Medulla oblongata (tissue), 1 donor: ENCODE measurements around the gene PEX5.
"Not testable (repeated sequence)": the region's sequence is repeated elsewhere in the genome, so short reads cannot be mapped to it uniquely, and the experiment has no call there.

Source experiments
- DNase-seq: peaks from one replicate; pipeline ENCODE4 v3.0.0-alpha.2; 2015; ENCODE audit errors: extremely low spot score

Gene PEX5

DNA sequence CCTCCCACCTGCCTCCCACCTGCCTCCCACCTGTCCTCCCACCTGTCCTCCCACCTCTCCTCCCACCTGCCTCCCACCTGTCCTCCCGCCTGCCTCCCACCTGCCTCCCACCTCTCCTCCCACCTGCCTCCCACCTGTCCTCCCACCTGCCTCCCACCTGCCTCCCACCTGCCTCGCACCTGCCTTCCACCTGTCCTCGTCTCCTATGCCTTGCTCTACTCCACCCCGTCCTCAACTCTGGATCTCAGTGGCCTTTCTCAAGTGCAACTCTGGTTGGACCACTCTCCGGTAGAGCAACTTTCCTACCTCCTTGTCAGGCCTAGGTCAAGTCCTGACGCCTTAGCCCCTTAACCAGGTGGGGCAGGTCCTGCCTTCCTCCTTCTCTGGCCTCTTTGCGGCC is 29.3 kb upstream of the PEX5 start:
- DNase-seq = no peak

DNA sequence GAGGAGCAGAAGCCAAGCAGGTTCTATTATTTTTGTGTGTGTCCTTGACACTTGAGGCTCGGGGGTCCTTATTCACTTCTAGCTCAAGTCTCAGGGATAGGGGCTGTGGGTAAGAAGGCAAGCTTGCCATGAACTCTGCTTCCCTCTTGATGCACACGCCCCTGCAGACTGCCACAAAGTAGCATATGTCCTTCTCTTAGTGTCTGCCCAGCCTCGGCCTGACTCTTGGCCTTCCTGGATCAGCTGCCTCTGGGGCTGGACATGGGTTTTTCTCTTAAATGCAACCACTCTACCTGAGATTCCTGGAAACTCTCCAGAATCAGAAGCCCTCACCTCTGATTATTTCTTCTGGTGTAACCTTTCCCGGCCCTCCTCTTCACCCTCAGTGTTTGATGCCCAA is 28.2 kb upstream of the PEX5 start:
- no peak for DNase-seq

DNA sequence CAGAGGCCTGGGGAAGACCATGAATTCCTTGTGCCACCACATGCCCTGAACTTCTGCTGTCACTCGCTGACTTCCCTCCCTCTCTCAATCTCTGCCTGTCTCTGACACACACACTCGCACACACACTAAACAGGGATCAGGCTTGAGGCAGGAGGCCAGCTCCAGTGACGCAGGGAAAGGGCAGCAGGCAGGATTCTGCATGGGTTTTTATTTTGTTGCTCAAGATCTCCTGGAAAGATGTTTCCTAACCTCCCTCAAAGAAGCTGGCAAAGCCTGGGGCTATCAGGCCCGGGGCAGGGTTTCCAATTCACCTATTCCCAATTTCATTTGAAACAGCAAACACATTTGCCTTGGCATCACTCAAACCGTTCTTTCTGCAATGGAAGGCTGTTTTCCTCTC is 27.7 kb upstream of the PEX5 start:
- no peak for DNase-seq

DNA sequence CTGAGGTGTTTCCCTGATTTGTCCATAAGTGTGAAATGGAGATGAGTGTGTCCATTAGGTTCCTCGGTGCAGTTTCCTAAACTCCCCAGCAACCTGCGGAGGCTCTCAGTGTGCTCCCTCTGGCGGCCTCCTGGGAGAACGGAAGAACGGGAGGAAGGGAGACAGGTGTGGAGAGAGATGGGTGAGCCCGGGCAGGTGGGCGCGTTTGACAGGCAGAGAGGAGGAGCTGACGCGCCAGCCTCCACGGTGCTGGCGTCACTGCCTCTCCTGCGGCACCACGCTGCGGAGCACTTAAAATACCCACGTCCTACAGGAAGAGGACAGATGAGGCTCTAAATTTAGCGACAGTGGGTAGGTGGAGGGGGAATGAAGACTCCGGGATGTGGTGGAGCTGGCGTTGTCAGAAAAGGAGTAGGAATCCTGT is 26.8 kb upstream of the PEX5 start:
- no peak for DNase-seq

DNA sequence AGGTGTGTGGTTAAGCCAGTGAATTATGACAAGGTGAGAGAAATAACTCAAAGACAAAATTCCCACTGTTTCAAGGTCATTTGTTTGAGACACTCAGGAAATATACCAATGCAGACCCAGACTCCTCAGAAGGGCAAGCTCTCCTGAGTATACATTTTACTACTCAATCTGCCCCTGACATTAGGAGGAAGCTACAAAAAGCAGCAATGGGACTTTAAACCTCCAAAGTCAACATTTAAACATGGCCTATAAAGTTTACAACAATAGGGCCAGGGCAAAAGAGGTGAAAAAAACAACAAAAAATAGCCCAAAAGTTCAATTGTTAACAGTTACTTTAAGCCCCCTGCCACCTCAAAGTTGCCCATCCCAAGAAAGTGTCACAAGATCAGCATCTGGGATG is 19.5 kb upstream of the PEX5 start:
- no peak for DNase-seq

DNA sequence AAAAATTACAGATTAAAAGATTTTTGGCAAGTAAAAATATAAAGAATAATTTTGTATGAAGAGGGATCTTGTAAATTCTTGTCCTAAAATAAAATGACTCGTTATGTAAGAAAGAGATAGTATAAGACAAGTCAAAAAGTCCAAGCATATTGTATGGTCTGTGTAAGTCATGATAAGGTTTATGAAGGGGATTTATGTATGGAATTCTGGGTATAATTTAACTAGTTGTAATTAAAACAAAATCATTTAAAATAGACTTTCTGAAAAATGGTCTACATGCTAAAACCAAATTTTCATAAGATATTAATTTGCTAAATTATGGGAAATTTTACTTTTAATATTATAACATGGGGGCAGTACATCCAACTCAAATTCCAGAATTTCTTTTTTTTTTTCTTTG is 17.6 kb upstream of the PEX5 start:
- DNase-seq = no peak

DNA sequence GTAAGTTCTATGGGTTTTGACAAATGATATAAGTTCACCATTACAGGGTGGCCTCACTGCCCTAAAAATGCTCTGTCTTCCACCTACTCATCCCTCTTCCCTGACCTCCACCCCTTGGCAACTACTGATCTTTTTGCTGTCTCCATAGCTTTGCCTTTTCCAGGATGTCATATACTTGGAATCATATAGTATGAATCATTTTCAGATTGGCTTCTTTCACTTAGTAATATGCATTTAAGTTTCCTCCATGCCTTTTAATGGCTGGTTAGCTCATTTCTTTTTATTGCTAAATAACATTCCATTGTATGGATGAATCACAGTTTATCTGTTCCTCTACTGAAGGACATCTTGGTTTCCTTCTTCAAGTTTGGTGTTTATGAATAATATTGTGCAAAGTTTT is 14.0 kb upstream of the PEX5 start:
- DNase-seq = no peak

DNA sequence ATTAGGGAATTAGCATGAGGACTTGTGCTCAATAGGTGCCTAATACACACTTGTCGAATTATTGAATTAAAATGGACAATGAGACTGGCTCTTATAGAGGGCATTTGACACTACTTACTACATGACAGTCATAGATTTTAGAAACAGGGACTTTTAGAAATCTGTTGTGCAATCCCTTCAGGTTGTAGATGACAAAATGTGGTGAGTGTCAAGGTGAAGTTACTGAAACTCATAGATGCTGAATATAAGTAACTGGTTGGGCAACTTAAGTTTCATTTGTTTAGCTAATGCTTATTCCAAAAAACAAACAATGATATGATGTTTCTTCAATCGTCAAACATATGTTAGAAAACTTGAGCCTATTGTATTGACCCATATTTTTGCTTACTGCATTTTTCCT is 12.9 kb upstream of the PEX5 start:
- DNase-seq = no peak

DNA sequence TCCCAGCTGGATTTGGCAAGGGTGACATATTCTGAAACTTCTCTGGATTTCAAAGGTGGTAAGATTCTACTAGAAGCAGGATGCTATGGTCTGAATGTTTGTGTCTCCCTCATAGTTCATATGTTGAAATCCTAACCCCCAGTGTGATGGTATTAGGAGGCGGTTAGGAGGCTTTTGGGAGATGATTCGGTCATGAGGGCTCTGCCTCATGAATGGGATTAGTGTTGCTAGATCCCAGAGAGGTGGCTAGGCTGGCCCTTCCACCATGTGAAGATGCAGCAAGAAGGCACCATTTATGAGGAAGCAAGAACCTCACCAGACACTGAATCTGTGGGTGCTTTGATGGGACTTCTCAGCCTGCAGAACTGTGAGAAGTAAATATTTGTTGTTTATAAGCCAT is 11.0 kb upstream of the PEX5 start:
- DNase-seq = no peak

DNA sequence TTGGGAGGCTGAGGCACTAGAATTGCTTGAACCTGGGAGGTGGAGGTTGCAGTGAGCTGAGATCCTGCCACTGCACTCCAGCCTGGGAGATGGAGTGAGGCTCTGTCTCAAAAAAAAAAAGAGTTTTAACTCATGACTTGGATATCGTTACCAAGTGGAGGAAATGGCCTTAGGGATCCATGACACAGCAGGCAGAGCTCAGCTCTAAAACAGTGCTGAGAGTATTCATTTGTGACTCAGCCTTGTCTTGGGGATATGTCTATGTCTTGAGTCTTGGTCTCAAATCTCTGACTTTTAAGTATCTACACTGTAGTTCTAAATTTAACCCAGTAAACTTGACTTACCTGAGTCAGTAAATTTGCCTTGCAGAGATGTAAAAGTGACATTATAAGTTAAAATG is 8.8 kb upstream of the PEX5 start:
- no peak for DNase-seq

DNA sequence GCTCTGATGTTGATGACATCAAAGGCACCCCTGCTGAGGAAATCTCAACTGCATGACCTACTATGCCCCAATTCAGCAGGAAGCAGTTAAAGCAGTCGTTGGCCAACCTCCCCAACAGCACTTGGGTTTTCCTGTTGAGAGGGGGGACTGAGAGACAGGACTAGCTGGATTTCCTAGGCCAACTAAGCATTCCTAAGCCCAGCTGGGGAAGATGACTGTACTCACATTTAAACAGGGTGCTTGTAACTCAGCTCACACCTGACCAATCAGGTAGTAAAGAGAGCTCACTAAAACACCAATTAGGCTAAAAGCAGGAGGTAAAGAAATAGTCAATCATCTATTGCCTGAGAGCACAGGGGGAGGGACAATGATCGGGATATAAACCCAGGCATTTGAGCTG is 3.4 kb upstream of the PEX5 start:
- not testable (repeated sequence) for DNase-seq

DNA sequence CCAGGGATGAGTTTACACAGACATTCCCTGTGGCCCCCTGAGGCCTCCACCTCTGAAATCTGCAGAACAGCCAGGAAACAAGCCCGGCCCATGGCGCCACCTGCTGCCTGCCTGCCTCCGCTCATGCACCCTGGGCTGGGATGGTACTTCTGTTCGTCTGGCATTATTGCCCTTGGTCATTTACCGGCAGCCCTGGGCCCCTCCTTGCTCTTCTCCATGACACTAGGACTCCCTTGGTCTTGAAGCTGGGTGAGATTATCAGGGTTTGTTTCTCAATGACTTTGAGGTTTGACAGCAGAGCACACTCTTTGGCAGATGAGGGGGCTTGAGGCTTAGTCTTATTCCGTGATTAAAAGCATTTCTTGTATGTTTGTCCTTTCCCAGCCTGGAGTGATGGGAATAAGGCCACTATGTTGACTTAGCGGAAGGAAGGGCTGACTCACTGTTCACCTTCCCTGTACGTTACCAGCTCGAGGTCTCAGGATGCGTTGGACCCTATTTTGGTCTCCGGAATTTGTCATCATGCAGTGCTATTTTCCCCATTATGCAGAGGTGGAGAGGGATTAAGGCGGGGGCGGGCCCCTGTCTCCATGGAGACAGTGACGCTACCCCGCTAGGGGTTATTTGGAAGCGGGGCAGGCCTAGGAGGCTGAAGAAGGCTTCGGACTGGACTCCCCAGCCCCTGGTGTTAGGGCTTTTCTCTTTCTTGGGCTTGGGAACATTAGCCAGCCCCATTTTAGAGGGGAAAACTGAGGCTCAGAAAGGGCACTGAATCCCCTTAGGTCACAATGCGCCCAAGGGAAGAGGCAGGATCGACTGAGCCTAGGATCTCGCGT is 706 bp upstream of the PEX5 start:
- DNase-seq = peak; percentile 65

DNA sequence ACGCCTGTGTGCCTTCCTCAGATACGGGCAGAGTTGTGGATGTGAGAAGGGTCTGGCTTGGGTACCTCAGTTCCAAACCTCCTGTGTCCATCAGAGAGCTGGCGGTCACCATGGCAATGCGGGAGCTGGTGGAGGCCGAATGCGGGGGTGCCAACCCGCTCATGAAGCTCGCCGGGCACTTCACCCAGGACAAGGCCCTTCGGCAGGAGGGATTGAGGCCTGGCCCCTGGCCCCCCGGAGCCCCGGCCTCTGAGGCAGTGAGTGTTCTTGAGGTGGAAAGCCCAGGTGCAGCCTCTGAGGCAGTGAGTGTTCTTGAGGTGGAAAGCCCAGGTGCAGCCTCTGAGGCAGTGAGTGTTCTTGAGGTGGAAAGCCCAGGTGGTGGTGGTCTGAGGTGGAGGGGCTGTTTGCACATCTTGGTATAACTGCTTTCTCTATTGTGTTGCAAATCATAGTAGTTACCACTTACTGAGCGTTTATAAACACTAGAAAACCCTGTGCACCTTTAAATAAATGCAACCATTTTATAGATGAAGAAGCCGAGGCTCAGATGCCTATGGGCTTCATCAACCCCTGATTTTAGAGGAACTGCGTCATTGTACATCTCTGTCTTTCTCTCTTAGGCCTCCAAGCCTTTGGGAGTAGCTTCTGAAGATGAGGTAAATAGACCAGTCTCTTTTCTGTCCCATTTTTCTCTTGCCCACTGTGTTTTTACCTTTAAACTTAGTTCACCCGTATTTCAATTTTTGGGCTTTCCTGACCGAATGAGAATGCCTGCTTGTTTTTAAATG is 976 bp downstream of the PEX5 start:
- DNase-seq = peak; percentile 22

DNA sequence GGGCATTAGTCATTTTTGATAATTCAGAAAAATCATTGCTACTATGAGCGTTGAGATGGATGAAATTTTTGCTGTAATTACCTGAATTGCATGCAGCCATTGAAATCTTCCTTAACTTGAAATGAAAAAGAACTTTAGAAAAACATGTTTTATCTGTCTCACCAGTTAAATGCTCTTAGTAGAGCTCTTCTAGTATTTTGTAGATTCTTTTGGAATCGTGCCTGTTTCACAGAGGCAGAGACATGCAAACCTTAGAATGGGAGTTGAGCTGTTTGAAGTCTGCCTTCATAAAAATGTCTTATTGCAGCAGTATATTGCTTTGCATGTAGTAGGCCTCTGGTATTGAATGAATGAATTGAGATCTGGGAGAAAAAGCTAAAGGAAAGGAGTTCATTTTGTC is 4.2 kb downstream of the PEX5 start:
- DNase-seq = no peak

DNA sequence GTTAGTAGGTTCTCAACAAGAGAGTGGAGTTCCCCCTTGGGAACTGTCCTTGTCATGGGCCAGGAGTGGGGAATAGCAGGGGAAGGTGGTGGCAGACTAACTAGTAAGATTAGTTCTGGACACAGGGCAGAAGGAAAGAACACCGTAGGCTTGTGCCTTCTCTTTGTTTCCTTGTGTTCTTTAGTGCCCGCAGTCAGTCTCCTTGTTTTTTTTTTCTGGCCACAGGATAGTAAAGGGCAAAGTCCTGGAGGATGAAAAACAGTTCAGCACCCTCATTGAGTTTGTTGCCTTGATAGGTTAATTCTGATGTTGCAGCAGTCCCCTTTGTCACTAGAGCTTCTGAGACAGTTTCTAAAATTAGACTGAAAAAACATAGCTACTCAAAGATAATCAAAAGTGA is 8.4 kb downstream of the PEX5 start:
- DNase-seq = no peak

DNA sequence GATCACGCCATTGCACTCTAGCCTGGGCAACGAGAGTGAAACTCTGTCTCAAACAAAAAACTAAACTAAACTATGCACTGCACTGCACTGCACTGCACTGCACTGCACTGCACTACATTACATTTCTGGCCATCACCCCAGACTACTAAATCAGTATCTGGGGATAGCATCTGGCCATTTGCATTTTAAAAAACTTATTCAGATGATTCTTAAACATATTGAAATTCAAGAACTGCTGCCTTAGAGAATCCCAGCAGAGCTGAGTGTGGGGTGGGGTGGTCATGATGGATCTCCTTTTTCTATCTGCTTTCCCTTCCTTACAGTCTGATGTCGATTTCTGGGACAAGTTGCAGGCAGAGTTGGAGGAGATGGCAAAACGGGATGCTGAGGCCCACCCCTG is 13.6 kb downstream of the PEX5 start:
- no peak for DNase-seq

DNA sequence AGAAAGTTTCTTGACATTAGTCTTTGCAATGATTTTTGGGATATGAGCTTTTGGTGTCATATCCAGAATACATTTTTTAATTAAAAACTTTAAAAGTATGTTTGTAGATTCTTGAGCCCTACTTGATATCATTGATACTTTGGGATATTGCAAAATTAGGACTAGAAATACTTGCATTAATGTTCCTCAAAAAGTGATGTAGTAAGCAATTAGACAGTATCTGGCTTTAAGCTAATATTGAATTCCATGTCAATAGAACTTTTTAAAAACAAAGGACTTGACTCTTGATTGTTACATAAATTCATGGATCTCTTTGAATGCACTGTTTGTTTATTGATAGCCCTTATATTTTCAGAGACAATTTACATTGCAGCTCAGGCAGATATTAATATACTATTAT is 15.6 kb downstream of the PEX5 start:
- no peak for DNase-seq

DNA sequence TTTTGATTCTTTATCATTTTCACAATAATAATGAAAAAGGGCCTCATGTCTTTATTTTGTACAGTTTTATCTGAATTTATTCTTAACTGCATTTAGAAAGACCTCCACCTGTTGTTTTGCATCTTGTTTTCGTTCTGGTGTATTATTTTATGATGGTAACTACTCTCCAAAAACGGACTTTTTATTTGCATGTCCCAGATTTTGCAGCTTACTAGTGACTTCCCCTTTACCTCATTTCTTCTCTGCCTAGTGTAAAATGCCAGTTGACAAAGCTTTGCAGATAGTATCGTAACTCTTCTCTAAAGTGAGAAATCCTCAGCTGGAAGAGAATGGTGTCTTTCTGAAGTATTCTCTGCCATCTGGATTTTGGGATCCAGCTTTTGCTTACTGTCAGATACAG is 17.2 kb downstream of the PEX5 start:
- no peak for DNase-seq

DNA sequence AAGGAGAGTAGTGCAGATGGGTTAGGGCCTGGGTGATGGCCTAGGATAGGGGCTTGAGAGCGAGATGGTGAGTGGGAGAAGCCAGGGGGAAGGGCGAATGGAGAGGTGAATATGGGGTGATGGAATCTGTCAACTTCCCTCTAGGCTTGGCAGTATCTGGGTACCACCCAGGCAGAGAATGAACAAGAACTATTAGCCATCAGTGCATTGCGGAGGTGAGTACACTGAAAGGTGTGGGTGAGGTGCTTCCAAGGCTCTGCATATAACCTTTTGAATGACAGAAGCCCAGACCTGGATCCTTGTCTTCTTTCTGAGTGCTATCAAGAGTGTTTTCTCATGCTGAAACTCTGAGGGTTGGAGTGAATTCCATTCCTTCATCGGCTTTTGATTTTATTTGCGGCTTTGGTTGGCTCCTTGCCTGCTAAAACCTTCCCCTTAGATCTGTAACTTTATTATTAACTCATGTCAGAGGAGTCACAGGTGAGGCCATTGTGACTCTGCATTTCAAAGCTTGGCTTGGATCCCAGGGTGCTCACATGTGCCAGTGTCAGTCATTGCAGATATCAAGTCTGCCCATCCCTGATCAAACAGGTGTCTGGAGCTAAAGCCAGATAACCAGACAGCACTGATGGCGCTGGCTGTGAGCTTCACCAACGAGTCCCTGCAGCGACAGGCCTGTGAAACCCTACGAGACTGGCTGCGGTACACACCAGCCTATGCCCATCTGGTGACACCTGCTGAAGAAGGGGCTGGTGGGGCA is 18.6 kb downstream of the PEX5 start:
- DNase-seq = no peak

DNA sequence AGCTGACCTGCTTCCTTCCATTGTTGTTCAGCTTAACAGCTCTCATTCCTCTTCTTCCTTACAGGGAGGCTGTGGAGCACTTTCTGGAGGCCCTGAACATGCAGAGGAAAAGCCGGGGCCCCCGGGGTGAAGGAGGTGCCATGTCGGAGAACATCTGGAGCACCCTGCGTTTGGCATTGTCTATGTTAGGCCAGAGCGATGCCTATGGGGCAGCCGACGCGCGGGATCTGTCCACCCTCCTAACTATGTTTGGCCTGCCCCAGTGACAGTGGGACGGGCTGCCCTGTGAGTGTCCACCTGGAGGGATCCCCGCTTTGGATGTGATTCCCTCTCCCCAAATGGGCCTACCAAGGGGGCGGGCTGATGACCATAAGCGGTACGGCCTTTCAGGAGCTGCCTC is 20.5 kb downstream of the PEX5 start:
- no peak for DNase-seq

DNA sequence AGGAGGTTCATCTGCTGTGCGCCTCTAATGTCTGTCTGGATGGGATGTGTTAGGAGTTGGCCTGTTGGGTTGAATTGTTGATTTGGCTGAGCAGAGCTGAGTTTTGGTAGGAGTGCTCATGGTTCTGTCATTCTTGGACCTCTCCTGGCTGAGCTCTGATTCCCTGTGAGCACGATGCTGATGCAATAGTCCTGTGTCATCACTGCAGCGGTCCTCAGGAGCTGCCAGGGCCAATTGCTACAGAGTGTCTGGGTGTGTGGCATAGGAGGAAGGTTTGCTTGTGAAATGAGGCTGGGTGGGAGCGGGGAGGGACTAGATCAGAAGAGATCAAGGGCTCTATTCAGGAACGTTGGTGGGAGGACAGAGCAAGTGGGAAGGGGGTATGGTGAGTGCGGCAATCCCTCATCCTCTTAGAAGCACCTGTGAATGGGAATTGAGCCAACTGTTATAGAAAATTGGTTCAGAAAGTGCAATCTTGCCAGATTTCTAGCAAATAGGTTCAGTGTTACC is 21.2 kb downstream of the PEX5 start:
- no peak for DNase-seq

DNA sequence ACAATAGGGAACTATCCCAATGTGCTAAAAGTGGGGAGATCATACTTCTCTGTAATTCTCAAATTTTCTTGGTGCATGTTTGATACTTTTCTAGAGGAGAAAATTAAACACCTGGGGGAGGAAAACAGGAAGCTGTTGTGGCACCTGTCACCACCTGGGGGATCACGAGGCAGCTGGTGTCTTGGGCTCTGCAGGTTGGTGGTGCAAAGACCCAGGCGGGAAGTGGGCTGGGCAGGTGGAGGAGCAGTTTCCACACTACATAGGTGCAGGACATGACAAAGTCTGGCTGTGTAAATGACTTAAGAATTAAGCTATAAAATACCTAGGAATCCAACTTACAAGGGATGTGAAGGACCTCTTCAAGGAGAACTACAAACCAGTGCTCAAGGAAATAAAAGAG is 23.2 kb downstream of the PEX5 start:
- DNase-seq = no peak
